ENCODE data around the gene PRKN.

PRKN gene

GRCh38 chr6:161362266-161362665 is 1365.3 kb downstream of the PRKN start:
- Histone ChIP-seq H3K9me3 (ENCODE audit: insufficient read depth, low read length, severe bottlenecking) (peaks cover 4% of the 10 kb centered on the region), H4K20me1 (ENCODE audit: insufficient read depth, low read length) (no peaks in the 10 kb centered on the region), H3K4me2 (ENCODE audit: insufficient read depth, low read length) (no peak overlapping the region), H3K27me3 (ENCODE audit: insufficient read depth, low read length, poor library complexity) (no peaks in the 10 kb centered on the region), H3K9ac (ENCODE audit: low read depth, low read length) (no peak overlapping the region), H3K27ac (ENCODE audit: low read length) (no peak overlapping the region), H3K79me2 (ENCODE audit: insufficient read depth, low read length) (no peaks in the 10 kb centered on the region), H3K4me3 (ENCODE audit: low read depth in 1 of 2, low read length in 2 of 2) (no peak overlapping the region), H2AFZ (ENCODE audit: low read depth, low read length) (no peak overlapping the region), H3K4me1 (ENCODE audit: insufficient read depth, low read length) (no peaks in the 10 kb centered on the region), H3K36me3 (ENCODE audit: insufficient read depth, low read length) (no peaks in the 10 kb centered on the region)
- DNase-seq (no peak), ATAC-seq (ENCODE audit: insufficient read depth, low read depth) (no peak)
- TF ChIP-seq CTCF (IDR thresholded peaks at IDR 0.05; ENCODE audit: borderline replicate concordance, extremely low read depth, low read length, poor library complexity, severe bottlenecking) (no peak), EZH2 (IDR thresholded peaks at IDR 0.05; ENCODE audit: borderline replicate concordance, low read depth, low read length, severe bottlenecking) (no peak)

GRCh38 chr6:161361529-161361928 is 1366.0 kb downstream of the PRKN start:
- DNase-seq (no peak), ATAC-seq (ENCODE audit: insufficient read depth, low read depth) (no peak)
- Histone ChIP-seq H3K4me2 (ENCODE audit: insufficient read depth, low read length) (no peak overlapping the region), H3K27ac (ENCODE audit: low read length) (no peak overlapping the region), H3K9ac (ENCODE audit: low read depth, low read length) (no peak overlapping the region), H3K9me3 (ENCODE audit: insufficient read depth, low read length, severe bottlenecking) (peaks cover 4% of the 10 kb centered on the region), H3K4me1 (ENCODE audit: insufficient read depth, low read length) (no peaks in the 10 kb centered on the region), H3K27me3 (ENCODE audit: insufficient read depth, low read length, poor library complexity) (no peaks in the 10 kb centered on the region), H2AFZ (ENCODE audit: low read depth, low read length) (no peak overlapping the region), H3K36me3 (ENCODE audit: insufficient read depth, low read length) (no peaks in the 10 kb centered on the region), H4K20me1 (ENCODE audit: insufficient read depth, low read length) (no peaks in the 10 kb centered on the region), H3K4me3 (ENCODE audit: low read depth in 1 of 2, low read length in 2 of 2) (no peak overlapping the region), H3K79me2 (ENCODE audit: insufficient read depth, low read length) (no peaks in the 10 kb centered on the region)
- TF ChIP-seq CTCF (IDR thresholded peaks at IDR 0.05; ENCODE audit: borderline replicate concordance, extremely low read depth, low read length, poor library complexity, severe bottlenecking) (no peak), EZH2 (IDR thresholded peaks at IDR 0.05; ENCODE audit: borderline replicate concordance, low read depth, low read length, severe bottlenecking) (no peak)

GRCh38 chr6:161360520-161360919 is 1367.0 kb downstream of the PRKN start:
- H3K36me3 ChIP-seq (ENCODE audit: insufficient read depth, low read length) = no peaks in the 10 kb centered on the region
- no peaks in the 10 kb centered on the region for H3K27me3 ChIP-seq (ENCODE audit: insufficient read depth, low read length, poor library complexity)
- TF ChIP-seq CTCF (IDR thresholded peaks at IDR 0.05; ENCODE audit: borderline replicate concordance, extremely low read depth, low read length, poor library complexity, severe bottlenecking) (no peak), EZH2 (IDR thresholded peaks at IDR 0.05; ENCODE audit: borderline replicate concordance, low read depth, low read length, severe bottlenecking) (no peak)

GRCh38 chr6:161359618-161359945 is 1368.0 kb downstream of the PRKN start:
- Histone ChIP-seq H3K4me1 (ENCODE audit: insufficient read depth, low read length) (no peaks in the 10 kb centered on the region), H3K4me2 (ENCODE audit: insufficient read depth, low read length) (no peak overlapping the region), H3K9ac (ENCODE audit: low read depth, low read length) (no peak overlapping the region), H3K27ac (ENCODE audit: low read length) (no peak overlapping the region), H3K27me3 (ENCODE audit: insufficient read depth, low read length, poor library complexity) (no peaks in the 10 kb centered on the region), H3K9me3 (ENCODE audit: insufficient read depth, low read length, severe bottlenecking) (peaks cover 4% of the 10 kb centered on the region), H2AFZ (ENCODE audit: low read depth, low read length) (no peak overlapping the region), H3K36me3 (ENCODE audit: insufficient read depth, low read length) (no peaks in the 10 kb centered on the region), H4K20me1 (ENCODE audit: insufficient read depth, low read length) (no peaks in the 10 kb centered on the region), H3K4me3 (ENCODE audit: low read depth in 1 of 2, low read length in 2 of 2) (no peak overlapping the region), H3K79me2 (ENCODE audit: insufficient read depth, low read length) (no peaks in the 10 kb centered on the region)
- no peak for TF ChIP-seq CTCF (IDR thresholded peaks at IDR 0.05; ENCODE audit: borderline replicate concordance, extremely low read depth, low read length, poor library complexity, severe bottlenecking)
- no peak for TF ChIP-seq EZH2 (IDR thresholded peaks at IDR 0.05; ENCODE audit: borderline replicate concordance, low read depth, low read length, severe bottlenecking)
- ATAC-seq (ENCODE audit: insufficient read depth, low read depth) (no peak), DNase-seq (no peak)

More at GRCh38 chr6:161360520-161360919, 1367.0 kb downstream of the PRKN start:
- H3K4me2 ChIP-seq (ENCODE audit: insufficient read depth, low read length) = no peak overlapping the region
- H2AFZ ChIP-seq (ENCODE audit: low read depth, low read length) = no peak overlapping the region
- H4K20me1 ChIP-seq (ENCODE audit: insufficient read depth, low read length) = no peaks in the 10 kb centered on the region
- H3K27ac ChIP-seq (ENCODE audit: low read length) = no peak overlapping the region
- no peaks in the 10 kb centered on the region for H3K79me2 ChIP-seq (ENCODE audit: insufficient read depth, low read length)
- ATAC-seq (ENCODE audit: insufficient read depth, low read depth) = no peak
- peaks cover 4% of the 10 kb centered on the region for H3K9me3 ChIP-seq (ENCODE audit: insufficient read depth, low read length, severe bottlenecking)
- H3K9ac ChIP-seq (ENCODE audit: low read depth, low read length) = no peak overlapping the region
- no peak for DNase-seq
- no peaks in the 10 kb centered on the region for H3K4me1 ChIP-seq (ENCODE audit: insufficient read depth, low read length)
- no peak overlapping the region for H3K4me3 ChIP-seq (ENCODE audit: low read depth in 1 of 2, low read length in 2 of 2)

All from DND-41 (cell line).